Measurements from ENCODE around the gene FAM78A.
A peak's percentile ranks its signal among the peaks of the same experiment; 100 is the strongest.

Gene FAM78A

GRCh38 chr9:131288217-131288616 lies 11.9 kb upstream of the FAM78A start:
- Histone ChIP-seq H3K36me3 (ENCODE audit: control insufficient read depth, insufficient read depth, low read length, severe bottlenecking) (no peaks in the 10 kb centered on the region), H3K27me3 (replicated peaks; ENCODE audit: control insufficient read depth, insufficient read depth, low read length) (peaks cover 3% of the 10 kb centered on the region), H3K9ac (ENCODE audit: low read length) (no peak overlapping the region), H3K9me3 (ENCODE audit: control insufficient read depth, low read length) (no peaks in the 10 kb centered on the region), H3K4me3 (ENCODE audit: low read length) (no peak overlapping the region), H3K4me1 (ENCODE audit: control insufficient read depth, insufficient read depth, low read length) (peaks cover 17% of the 10 kb centered on the region)
- DNase-seq (ENCODE audit: low read depth), result no peak

GRCh38 chr9:131287359-131287758 lies 11.0 kb upstream of the FAM78A start:
- no peak overlapping the region for H3K4me3 ChIP-seq (ENCODE audit: low read length)

DNA sequence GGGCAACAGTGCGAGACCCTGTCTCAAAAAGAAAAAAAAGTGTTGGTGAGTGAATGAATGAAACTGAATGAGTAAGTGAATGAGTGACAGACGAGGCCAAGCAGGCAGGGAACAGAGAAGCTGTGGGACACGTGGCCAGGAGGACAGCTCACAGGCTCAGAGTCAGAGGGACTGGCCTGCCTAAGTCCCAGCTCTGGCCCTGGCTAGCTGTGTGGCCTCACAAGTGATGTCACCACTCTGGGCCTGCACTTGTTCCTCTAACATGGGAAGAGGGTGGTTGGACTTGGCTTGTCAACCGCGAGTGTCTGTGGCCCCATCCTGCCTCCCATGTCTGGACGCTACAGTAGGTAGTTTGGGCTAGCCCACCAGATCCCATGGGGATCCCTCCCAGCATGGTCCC lies 8.5 kb upstream of the FAM78A start:
- DNase-seq (ENCODE audit: low read depth), result no peak
- H3K9ac ChIP-seq (ENCODE audit: low read length), result no peak overlapping the region
- H3K27me3 ChIP-seq (replicated peaks; ENCODE audit: control insufficient read depth, insufficient read depth, low read length), result peaks cover 29% of the 10 kb centered on the region
- H3K4me1 ChIP-seq (ENCODE audit: control insufficient read depth, insufficient read depth, low read length), result peaks cover 3% of the 10 kb centered on the region
- H3K9me3 ChIP-seq (ENCODE audit: control insufficient read depth, low read length), result no peaks in the 10 kb centered on the region
- H3K36me3 ChIP-seq (ENCODE audit: control insufficient read depth, insufficient read depth, low read length, severe bottlenecking), result no peaks in the 10 kb centered on the region
- H3K4me3 ChIP-seq (ENCODE audit: low read length), result no peak overlapping the region

More at GRCh38 chr9:131287359-131287758, 11.0 kb upstream of the FAM78A start:
- no peak for DNase-seq (ENCODE audit: low read depth)
- H3K36me3 ChIP-seq (ENCODE audit: control insufficient read depth, insufficient read depth, low read length, severe bottlenecking), result no peaks in the 10 kb centered on the region
- H3K4me1 ChIP-seq (ENCODE audit: control insufficient read depth, insufficient read depth, low read length), result peaks cover 17% of the 10 kb centered on the region
- no peaks in the 10 kb centered on the region for H3K9me3 ChIP-seq (ENCODE audit: control insufficient read depth, low read length)
- H3K9ac ChIP-seq (ENCODE audit: low read length), result no peak overlapping the region
- peaks cover 6% of the 10 kb centered on the region for H3K27me3 ChIP-seq (replicated peaks; ENCODE audit: control insufficient read depth, insufficient read depth, low read length)

DNA sequence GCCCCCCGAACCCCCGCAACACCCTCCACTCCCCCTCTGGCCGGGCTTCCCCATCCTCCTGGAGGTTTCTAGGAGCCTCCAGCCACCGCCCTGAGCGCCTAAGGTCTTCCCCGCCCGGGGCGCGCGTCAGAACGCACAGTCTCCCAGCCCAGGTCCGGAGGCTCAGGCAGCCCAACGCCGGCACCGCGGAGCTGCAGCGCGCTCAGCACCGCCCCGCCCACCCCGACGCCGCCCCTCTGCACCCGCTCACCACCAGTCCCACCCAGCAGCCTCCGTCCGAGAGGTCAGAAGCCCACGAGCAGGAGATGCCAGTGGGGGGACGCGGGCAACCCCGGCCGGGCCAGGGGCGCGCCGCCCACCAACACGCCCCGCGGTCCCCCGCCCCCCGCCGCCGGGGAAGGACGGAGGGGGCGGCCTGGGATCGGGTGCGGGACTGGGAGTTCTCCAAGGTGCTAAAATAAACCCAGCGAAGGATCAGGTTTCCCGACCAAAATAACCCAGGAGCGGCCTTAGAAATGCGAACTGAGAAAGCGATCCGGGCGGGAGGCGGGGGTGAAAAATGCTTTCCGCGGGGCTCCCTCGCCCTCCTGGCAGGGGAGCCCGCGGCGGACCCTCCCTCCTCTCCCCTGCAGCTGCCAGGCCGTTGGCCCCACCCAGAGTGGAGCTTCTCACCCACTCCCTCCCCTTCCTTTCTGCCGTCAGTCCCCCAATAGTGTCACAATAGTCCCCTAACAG lies 6.5 kb upstream of the FAM78A start:
- no peaks in the 10 kb centered on the region for H3K4me1 ChIP-seq (ENCODE audit: control insufficient read depth, insufficient read depth, low read length)
- no peaks in the 10 kb centered on the region for H3K36me3 ChIP-seq (ENCODE audit: control insufficient read depth, insufficient read depth, low read length, severe bottlenecking)
- H3K4me3 ChIP-seq (ENCODE audit: low read length), result no peak overlapping the region
- no peak overlapping the region for H3K9ac ChIP-seq (ENCODE audit: low read length)
- H3K27me3 ChIP-seq (replicated peaks; ENCODE audit: control insufficient read depth, insufficient read depth, low read length), result peaks cover 38% of the 10 kb centered on the region
- DNase-seq (ENCODE audit: low read depth), result peak; percentile 63
- no peaks in the 10 kb centered on the region for H3K9me3 ChIP-seq (ENCODE audit: control insufficient read depth, low read length)

DNA sequence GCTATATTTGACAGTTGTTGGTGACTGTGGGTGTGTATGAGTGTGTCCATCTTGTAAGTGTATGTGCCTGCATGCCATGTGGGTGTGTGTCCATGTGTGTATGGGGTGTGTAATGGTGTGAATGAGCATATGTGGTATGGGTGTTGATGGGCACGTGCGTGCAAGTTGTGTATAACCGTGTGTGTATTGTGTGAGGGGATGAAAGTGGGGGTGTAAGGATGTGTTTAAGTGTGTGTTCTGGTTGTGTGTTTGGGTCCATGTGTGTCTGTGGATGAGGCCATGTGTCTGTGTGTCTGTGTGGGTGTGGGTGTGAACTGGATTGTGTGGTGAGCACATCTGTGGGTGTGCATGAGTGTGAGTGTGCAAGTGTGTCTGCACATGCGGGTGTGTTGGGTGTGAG lies 5.9 kb upstream of the FAM78A start:
- H3K9me3 ChIP-seq (ENCODE audit: control insufficient read depth, low read length), result no peaks in the 10 kb centered on the region
- H3K36me3 ChIP-seq (ENCODE audit: control insufficient read depth, insufficient read depth, low read length, severe bottlenecking), result no peaks in the 10 kb centered on the region
- H3K4me1 ChIP-seq (ENCODE audit: control insufficient read depth, insufficient read depth, low read length), result no peaks in the 10 kb centered on the region
- peaks cover 38% of the 10 kb centered on the region for H3K27me3 ChIP-seq (replicated peaks; ENCODE audit: control insufficient read depth, insufficient read depth, low read length)
- no peak for DNase-seq (ENCODE audit: low read depth)
- no peak overlapping the region for H3K4me3 ChIP-seq (ENCODE audit: low read length)
- H3K9ac ChIP-seq (ENCODE audit: low read length), result no peak overlapping the region

DNA sequence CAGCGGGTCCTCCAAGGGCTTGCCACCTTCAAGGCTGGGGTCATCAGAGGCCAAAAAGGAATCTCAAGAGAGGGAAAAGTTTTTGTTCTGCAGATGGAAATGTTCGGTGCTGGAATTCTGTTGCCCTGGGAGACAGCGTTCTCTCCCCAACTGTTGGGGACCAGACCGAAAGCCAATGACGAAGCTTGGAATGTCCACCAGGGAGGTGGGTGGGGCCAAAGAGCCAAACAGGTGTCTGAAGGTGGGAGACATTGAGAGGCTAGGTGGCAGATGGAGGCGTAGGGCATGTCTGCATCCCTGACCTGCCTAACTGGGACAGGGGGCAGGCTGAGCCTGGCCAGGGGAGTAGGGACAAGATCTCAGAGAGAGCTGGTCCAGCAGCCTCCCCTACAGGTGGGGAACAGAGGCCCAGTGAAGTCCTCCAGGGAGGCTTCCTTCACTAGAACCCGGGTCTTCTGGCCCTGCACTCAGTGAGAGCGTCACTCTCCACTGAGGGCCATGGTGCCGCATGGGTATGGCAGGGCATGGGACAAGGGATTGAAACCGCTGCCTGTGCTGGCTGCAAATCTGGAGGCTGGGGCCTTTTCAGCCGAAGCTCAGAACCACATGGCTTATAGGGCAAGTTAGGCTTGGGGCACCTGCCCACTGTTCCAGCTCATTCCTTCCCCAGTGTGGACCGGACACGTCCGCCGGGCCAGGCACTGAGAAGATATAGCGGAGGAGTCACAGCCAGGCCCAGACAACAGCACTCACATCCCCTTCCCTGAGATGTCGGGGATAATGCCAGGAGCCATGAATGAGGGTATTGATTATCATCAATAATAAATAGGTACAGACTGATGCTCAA lies 5.0 kb upstream of the FAM78A start:
- Histone ChIP-seq H3K36me3 (ENCODE audit: control insufficient read depth, insufficient read depth, low read length, severe bottlenecking) (no peaks in the 10 kb centered on the region), H3K9me3 (ENCODE audit: control insufficient read depth, low read length) (no peaks in the 10 kb centered on the region), H3K27me3 (replicated peaks; ENCODE audit: control insufficient read depth, insufficient read depth, low read length) (peaks cover 38% of the 10 kb centered on the region), H3K4me1 (ENCODE audit: control insufficient read depth, insufficient read depth, low read length) (no peaks in the 10 kb centered on the region), H3K4me3 (ENCODE audit: low read length) (no peak overlapping the region), H3K9ac (ENCODE audit: low read length) (no peak overlapping the region)
- no peak for DNase-seq (ENCODE audit: low read depth)

DNA sequence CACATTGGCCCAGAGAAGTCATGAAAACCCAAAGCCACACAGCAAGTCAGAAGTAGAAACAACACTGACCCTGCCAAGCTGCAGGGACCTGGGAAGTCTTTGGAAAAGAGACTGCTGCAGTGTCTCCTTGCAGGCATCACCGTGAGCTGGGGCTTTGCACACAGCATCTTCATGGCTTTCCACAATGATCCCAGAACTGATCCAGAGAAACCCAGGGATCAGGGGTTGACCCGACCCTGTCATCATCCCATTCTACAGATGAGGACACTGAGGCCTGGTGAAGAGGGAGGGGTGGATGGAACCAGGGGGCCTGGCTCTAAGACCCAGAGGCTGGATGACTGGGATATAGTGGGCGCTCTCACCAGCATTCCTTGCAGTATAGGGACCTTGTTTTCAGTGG lies 4.3 kb upstream of the FAM78A start:
- Histone ChIP-seq H3K27me3 (replicated peaks; ENCODE audit: control insufficient read depth, insufficient read depth, low read length) (peaks cover 38% of the 10 kb centered on the region), H3K9ac (ENCODE audit: low read length) (no peak overlapping the region), H3K9me3 (ENCODE audit: control insufficient read depth, low read length) (no peaks in the 10 kb centered on the region), H3K36me3 (ENCODE audit: control insufficient read depth, insufficient read depth, low read length, severe bottlenecking) (no peaks in the 10 kb centered on the region), H3K4me1 (ENCODE audit: control insufficient read depth, insufficient read depth, low read length) (no peaks in the 10 kb centered on the region), H3K4me3 (ENCODE audit: low read length) (no peak overlapping the region)
- DNase-seq (ENCODE audit: low read depth), result no peak

DNA sequence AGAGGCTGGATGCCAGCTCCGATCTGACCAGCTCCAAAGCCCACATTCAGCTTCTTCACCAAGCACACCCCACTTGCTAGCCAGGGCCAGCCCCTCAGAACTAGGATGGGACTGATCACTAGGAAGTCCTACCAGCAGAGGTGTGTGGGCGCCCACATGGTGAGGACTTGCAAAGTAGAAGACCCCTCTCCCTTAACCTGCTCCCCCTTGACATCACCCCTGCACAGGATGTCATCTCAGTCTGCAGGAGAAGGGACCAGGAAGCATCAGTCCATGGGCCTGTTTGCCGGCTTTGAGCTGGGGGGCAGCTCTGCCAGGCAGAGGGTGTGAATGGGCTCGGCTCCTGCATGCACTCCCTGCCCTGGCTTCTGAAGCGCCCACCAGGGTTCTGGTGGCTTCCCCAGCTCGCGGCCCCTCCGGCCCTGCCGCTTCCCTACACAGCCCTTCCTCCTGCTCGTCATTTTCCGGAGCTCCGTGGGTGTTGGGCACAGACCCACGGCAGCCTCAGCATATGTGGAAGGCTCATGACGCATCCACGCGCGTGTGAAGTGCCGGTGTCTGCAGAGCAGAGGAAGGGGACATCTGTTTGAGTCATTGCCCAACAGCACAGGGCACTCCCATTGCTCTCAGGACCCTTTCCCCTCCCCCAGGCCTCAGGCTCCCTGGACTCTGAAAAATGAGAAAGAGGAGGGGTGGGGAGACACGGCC lies 3.7 kb upstream of the FAM78A start:
- Histone ChIP-seq H3K36me3 (ENCODE audit: control insufficient read depth, insufficient read depth, low read length, severe bottlenecking) (no peaks in the 10 kb centered on the region), H3K9me3 (ENCODE audit: control insufficient read depth, low read length) (no peaks in the 10 kb centered on the region), H3K4me1 (ENCODE audit: control insufficient read depth, insufficient read depth, low read length) (no peaks in the 10 kb centered on the region), H3K27me3 (replicated peaks; ENCODE audit: control insufficient read depth, insufficient read depth, low read length) (peaks cover 38% of the 10 kb centered on the region), H3K4me3 (ENCODE audit: low read length) (no peak overlapping the region), H3K9ac (ENCODE audit: low read length) (no peak overlapping the region)
- no peak for DNase-seq (ENCODE audit: low read depth)

DNA sequence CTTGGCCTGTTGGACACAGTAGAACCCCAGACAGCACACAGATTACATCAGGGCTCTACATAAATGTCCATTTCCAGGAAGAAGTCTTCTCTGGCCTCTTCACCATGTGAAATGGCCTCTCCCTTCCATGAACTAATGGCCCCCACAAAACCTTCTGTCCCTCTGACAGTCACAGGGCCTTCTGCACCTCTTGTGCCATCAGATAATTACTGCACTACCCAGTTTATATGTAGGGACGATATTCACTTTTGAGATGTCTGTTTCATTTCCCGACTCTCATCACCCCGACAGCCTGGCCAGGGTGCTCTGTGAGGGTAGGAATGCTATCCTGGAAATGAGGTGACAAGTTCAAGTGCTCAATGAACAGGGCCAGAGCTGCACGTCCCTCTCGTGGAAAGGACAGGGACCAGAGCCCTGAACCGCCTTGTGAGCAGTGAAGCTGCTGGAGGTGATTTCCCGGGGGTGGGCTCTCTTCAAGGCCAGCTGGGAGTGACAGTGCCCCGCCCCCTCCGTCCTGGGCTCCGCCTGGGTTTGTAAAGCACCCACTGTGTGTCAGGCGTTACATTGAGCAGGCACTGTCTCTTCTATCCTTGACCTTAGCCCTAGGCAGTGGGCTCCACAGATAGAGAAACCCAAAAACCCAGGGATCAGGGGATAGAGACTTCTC lies 3.0 kb upstream of the FAM78A start:
- Histone ChIP-seq H3K27me3 (replicated peaks; ENCODE audit: control insufficient read depth, insufficient read depth, low read length) (peaks cover 38% of the 10 kb centered on the region), H3K36me3 (ENCODE audit: control insufficient read depth, insufficient read depth, low read length, severe bottlenecking) (no peaks in the 10 kb centered on the region), H3K9me3 (ENCODE audit: control insufficient read depth, low read length) (no peaks in the 10 kb centered on the region), H3K9ac (ENCODE audit: low read length) (no peak overlapping the region), H3K4me3 (ENCODE audit: low read length) (no peak overlapping the region), H3K4me1 (ENCODE audit: control insufficient read depth, insufficient read depth, low read length) (no peaks in the 10 kb centered on the region)
- no peak for DNase-seq (ENCODE audit: low read depth)

GRCh38 chr9:131278702-131279111 lies 2.4 kb upstream of the FAM78A start:
- DNase-seq (ENCODE audit: low read depth), result no peak
- H3K4me3 ChIP-seq (ENCODE audit: low read length), result no peak overlapping the region
- peaks cover 41% of the 10 kb centered on the region for H3K27me3 ChIP-seq (replicated peaks; ENCODE audit: control insufficient read depth, insufficient read depth, low read length)
- no peaks in the 10 kb centered on the region for H3K9me3 ChIP-seq (ENCODE audit: control insufficient read depth, low read length)
- peaks cover 4% of the 10 kb centered on the region for H3K4me1 ChIP-seq (ENCODE audit: control insufficient read depth, insufficient read depth, low read length)
- no peaks in the 10 kb centered on the region for H3K36me3 ChIP-seq (ENCODE audit: control insufficient read depth, insufficient read depth, low read length, severe bottlenecking)
- no peak overlapping the region for H3K9ac ChIP-seq (ENCODE audit: low read length)
